ENCODE measurements around the gene MCM5. TPM values are rescaled to one million over a fixed set of nuclear protein-coding genes. Genes with fewer than 3 reads are reported as not detected.

Gene MCM5
- total RNA-seq, 1 donor from 2014 or later, result 9.0 TPM

GRCh38 chr22:35397095-35397904, 2.6 kb upstream of the MCM5 start:
- DNase-seq (ENCODE audit: low spot score), result no peak
- intact Hi-C loops (cut with DNase I), result no loop called here

- no peak for DNase-seq (ENCODE audit: low spot score)
- intact Hi-C loops (cut with DNase I), result no loop called here
Measured at GRCh38 chr22:35398591-35398973, 1.4 kb upstream of the MCM5 start.

- no peak for DNase-seq (ENCODE audit: low spot score)
Measured at GRCh38 chr22:35399114-35399677, 744 bp upstream of the MCM5 start.

GRCh38 chr22:35400501-35400790, 506 bp downstream of the MCM5 start:
- DNase-seq (ENCODE audit: low spot score), result no peak
- intact Hi-C loops (cut with DNase I), result no loop called here

More at GRCh38 chr22:35399114-35399677, 744 bp upstream of the MCM5 start:
- intact Hi-C loops (cut with DNase I), result no loop called here

- DNase-seq (ENCODE audit: low spot score), result no peak
- intact Hi-C loops (cut with DNase I), result no loop called here
Measured at GRCh38 chr22:35401863-35402262, 1.9 kb downstream of the MCM5 start.

GRCh38 chr22:35403356-35403755, 3.4 kb downstream of the MCM5 start:
- no peak for DNase-seq (ENCODE audit: low spot score)
- intact Hi-C loops (cut with DNase I), result no loop called here

GRCh38 chr22:35404176-35404575, 4.2 kb downstream of the MCM5 start:
- intact Hi-C loops (cut with DNase I), result no loop called here
- no peak for DNase-seq (ENCODE audit: low spot score)

GRCh38 chr22:35406443-35406842, 6.5 kb downstream of the MCM5 start:
- DNase-seq (ENCODE audit: low spot score), result no peak
- intact Hi-C loops (cut with DNase I), result no loop called here

- no peak for DNase-seq (ENCODE audit: low spot score)
- intact Hi-C loops (cut with DNase I), result no loop called here
Measured at GRCh38 chr22:35407362-35407761, 7.4 kb downstream of the MCM5 start.

GRCh38 chr22:35409783-35410662, 10.1 kb downstream of the MCM5 start:
- intact Hi-C loops (cut with DNase I), result no loop called here
- DNase-seq (ENCODE audit: low spot score), result no peak

- intact Hi-C loops (cut with DNase I), result no loop called here
- DNase-seq (ENCODE audit: low spot score), result no peak
Measured at GRCh38 chr22:35410663-35411034, 10.7 kb downstream of the MCM5 start.

GRCh38 chr22:35411102-35411501, 11.2 kb downstream of the MCM5 start:
- intact Hi-C loops (cut with DNase I), result no loop called here
- DNase-seq (ENCODE audit: low spot score), result no peak

- DNase-seq (ENCODE audit: low spot score), result no peak
- intact Hi-C loops (cut with DNase I), result no loop called here
Measured at GRCh38 chr22:35413624-35414023, 13.7 kb downstream of the MCM5 start.

- no peak for DNase-seq (ENCODE audit: low spot score)
- intact Hi-C loops (cut with DNase I), result no loop called here
Measured at GRCh38 chr22:35417606-35418005, 17.7 kb downstream of the MCM5 start.

- intact Hi-C loops (cut with DNase I), result no loop called here
- no peak for DNase-seq (ENCODE audit: low spot score)
Measured at GRCh38 chr22:35418088-35418487, 18.1 kb downstream of the MCM5 start.

GRCh38 chr22:35418731-35419130, 18.8 kb downstream of the MCM5 start:
- no peak for DNase-seq (ENCODE audit: low spot score)
- intact Hi-C loops (cut with DNase I), result no loop called here

GRCh38 chr22:35419756-35420155, 19.8 kb downstream of the MCM5 start:
- DNase-seq (ENCODE audit: low spot score), result no peak
- intact Hi-C loops (cut with DNase I), result no loop called here

- no peak for DNase-seq (ENCODE audit: low spot score)
- intact Hi-C loops (cut with DNase I), result no loop called here
Measured at GRCh38 chr22:35421121-35421520, 21.2 kb downstream of the MCM5 start.

- intact Hi-C loops (cut with DNase I), result no loop called here
- no peak for DNase-seq (ENCODE audit: low spot score)
Measured at GRCh38 chr22:35422145-35422544, 22.2 kb downstream of the MCM5 start.

GRCh38 chr22:35422936-35423335, 23.0 kb downstream of the MCM5 start:
- intact Hi-C loops (cut with DNase I), result no loop called here
- DNase-seq (ENCODE audit: low spot score), result no peak

- intact Hi-C loops (cut with DNase I), result no loop called here
- DNase-seq (ENCODE audit: low spot score), result no peak
Measured at GRCh38 chr22:35424081-35424480, 24.1 kb downstream of the MCM5 start.
